GM06990 (cell line): Measurements from ENCODE around the gene WDFY2.

Experiments
- DNase-seq: peaks from one replicate; pipeline ENCODE4 v3.0.0-alpha.2; 2011; ENCODE audit not compliant: insufficient read length; ENCODE audit errors: extremely low read depth
- H3K27me3 ChIP-seq: replicated peaks from 2 replicates; pipeline ENCODE4 v1.6.0; 2011; ENCODE audit warnings: low read length; ENCODE audit not compliant: control insufficient read depth, insufficient read depth
- H3K36me3 ChIP-seq: 2 replicates; pipeline ENCODE4 v1.5.1; 2011; ENCODE audit warnings: low read length; ENCODE audit not compliant: control insufficient read depth, insufficient read depth
- H3K4me3 ChIP-seq: replicated peaks from 2 replicates; pipeline ENCODE4 v1.5.1; 2011; ENCODE audit warnings: low read depth, mild to moderate bottlenecking, control low read depth, low read length
- CTCF ChIP-seq: IDR thresholded peaks from 2 replicates; pipeline ENCODE4 v1.5.1; 2011; ENCODE audit warnings: low read length, control low read depth, mild to moderate bottlenecking, inconsistent platforms; ENCODE audit not compliant: insufficient read depth, poor library complexity, severe bottlenecking

Gene WDFY2, protein sequence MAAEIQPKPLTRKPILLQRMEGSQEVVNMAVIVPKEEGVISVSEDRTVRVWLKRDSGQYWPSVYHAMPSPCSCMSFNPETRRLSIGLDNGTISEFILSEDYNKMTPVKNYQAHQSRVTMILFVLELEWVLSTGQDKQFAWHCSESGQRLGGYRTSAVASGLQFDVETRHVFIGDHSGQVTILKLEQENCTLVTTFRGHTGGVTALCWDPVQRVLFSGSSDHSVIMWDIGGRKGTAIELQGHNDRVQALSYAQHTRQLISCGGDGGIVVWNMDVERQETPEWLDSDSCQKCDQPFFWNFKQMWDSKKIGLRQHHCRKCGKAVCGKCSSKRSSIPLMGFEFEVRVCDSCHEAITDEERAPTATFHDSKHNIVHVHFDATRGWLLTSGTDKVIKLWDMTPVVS

DNA sequence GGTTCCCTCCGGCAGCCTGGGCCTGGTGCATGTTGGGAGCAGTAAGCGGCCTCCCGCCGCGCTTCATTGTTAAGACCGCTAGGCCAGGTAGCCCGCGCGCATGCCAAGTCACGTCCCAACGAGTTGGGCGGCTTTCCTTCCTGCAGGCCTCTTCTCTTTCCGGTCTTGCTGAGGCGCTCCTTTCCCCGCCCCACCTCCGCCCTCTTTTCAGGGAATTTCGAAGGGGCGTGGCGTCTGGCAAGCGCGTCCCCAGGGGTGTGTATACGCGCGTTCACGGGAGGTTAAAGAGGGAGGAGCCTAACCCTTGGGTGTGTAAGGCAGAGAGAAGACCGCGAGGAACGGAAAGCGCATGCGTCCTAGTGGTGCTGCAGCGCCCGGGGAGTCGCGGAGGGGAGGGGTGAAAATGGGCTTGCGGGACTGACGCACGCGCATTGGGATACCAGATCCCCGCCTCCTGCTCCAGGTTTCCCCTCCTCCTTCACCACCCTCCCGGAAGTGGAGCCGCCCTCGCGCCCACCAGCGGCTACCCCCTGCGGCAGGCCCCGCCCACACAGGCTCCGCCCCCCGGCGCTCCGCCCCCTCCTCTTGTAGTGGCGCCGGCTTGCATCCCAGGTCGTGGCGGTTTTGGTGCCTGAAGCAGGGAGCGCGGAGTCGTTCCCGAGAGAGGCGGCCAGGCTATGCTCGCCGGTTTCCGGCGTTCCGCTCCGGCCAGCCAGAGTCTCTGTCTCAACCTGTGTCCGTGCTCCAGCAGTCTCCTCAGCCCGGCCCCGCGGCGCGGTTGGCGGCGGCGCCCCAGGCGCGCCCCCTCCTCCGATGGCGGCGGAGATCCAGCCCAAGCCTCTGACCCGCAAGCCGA lies at the start of gene WDFY2:
WDFY2 (plus strand) TSS at position 588 of the 856 bp plus-strand sequence; CDS start at position 814, 226 bp downstream.
- TF ChIP-seq CTCF, result no peak
- H3K36me3 ChIP-seq, result no peaks in the 10 kb centered on the region
- no peaks in the 10 kb centered on the region for H3K27me3 ChIP-seq
- DNase-seq, result peak; percentile 98
- peak within 1 kb of the TSS; percentile 88 for H3K4me3 ChIP-seq

DNA sequence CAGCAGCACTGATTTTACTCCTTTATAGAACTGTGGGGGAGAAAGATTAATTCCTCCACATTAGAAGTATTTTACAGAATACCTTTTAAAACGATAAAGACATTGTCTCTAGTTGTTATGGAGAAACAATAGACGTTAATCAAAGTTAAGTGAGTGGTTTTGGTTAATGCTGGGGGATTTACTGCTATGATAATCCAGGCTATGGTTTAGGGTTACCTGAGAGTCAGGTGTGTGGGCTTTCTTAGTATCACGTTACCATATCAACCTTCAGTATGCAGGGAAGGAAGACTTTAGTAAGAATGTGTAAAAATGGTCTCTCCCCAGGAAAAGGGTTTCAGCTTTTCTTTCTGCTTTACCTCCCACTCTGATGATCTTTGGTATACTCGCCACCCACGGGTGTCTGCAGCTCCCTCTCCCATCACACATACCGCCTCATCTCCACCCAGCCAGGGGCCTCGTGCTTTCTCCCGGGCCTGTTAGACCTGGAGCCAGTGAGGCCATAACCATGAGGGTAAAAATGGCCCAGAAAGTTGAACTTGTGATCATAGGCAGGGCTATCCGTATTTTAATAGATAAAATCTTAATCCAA lies 45.6 kb upstream of the WDFY2 start:
- H3K4me3 ChIP-seq, result no peak overlapping the region
- no peak for TF ChIP-seq CTCF
- no peak for DNase-seq
- no peaks in the 10 kb centered on the region for H3K27me3 ChIP-seq
- H3K36me3 ChIP-seq, result no peaks in the 10 kb centered on the region

- H3K4me3 ChIP-seq, result no peak overlapping the region
- TF ChIP-seq CTCF, result no peak
- DNase-seq, result no peak
- H3K27me3 ChIP-seq, result no peaks in the 10 kb centered on the region
- no peaks in the 10 kb centered on the region for H3K36me3 ChIP-seq
These were observed 44.4 kb upstream of the WDFY2 start for GRCh38 chr13:51539887-51540286.

GRCh38 chr13:51541037-51541436 lies 43.2 kb upstream of the WDFY2 start:
- TF ChIP-seq CTCF, result no peak
- no peaks in the 10 kb centered on the region for H3K36me3 ChIP-seq
- no peak for DNase-seq
- H3K27me3 ChIP-seq, result no peaks in the 10 kb centered on the region
- no peak overlapping the region for H3K4me3 ChIP-seq

- H3K36me3 ChIP-seq, result no peaks in the 10 kb centered on the region
- no peak for TF ChIP-seq CTCF
- DNase-seq, result no peak
- no peak overlapping the region for H3K4me3 ChIP-seq
- H3K27me3 ChIP-seq, result no peaks in the 10 kb centered on the region
These were observed 42.4 kb upstream of the WDFY2 start for GRCh38 chr13:51541809-51542258.
